ENCODE data around the gene SLC35F3.

GRCh38 chr1:233869680-233870079 lies 34.8 kb upstream of the SLC35F3 start:
- no peak for TF ChIP-seq EGR1 (IDR thresholded peaks at IDR 0.05)
- TF ChIP-seq TAF1 (IDR thresholded peaks at IDR 0.05; ENCODE audit: low read depth): no peak
- no peak for TF ChIP-seq ZBTB7A (IDR thresholded peaks at IDR 0.05; ENCODE audit: low read depth)

Measured in Ishikawa (cell line).